ENCODE results near the gene OLFML2B.

- TF ChIP-seq CTCF (conservative IDR thresholded peaks at IDR 0.05; ENCODE audit: low read length) = no peak
- no peak for TF ChIP-seq EZH2phosphoT487 (IDR thresholded peaks at IDR 0.05; ENCODE audit: borderline replicate concordance)
Observed at GRCh38 chr1:161955606-161956005, 68.1 kb downstream of the OLFML2B start.

Data from Loucy (cell line).